HG03066 (cell line): ENCODE results near the gene RAB4B.
"Not testable (repeated sequence)": the region's sequence is repeated elsewhere in the genome, so short reads cannot be mapped to it uniquely, and the experiment has no call there.

Experiments
- ATAC-seq: cut with Tn5 transposase; IDR thresholded peaks from one replicate; pipeline ENCODE4 v1.9.1; 2021; ENCODE audit warnings: low read depth; ENCODE audit not compliant: unreplicated experiment

The RAB4B gene

GRCh38 chr19:40838477-40838876, 60.4 kb downstream of the RAB4B start:
- not testable (repeated sequence) for ATAC-seq

- not testable (repeated sequence) for ATAC-seq
Measured at GRCh38 chr19:40842012-40842411, 64.0 kb downstream of the RAB4B start.

GRCh38 chr19:40842997-40843652, 65.1 kb downstream of the RAB4B start:
- not testable (repeated sequence) for ATAC-seq

- ATAC-seq, result not testable (repeated sequence)
Measured at GRCh38 chr19:40843653-40844052, 65.6 kb downstream of the RAB4B start.
